NCI-H2196 treated with DMSO at 0.1 percent for 48 hours (cell line): ENCODE results near the gene GIPC1.

Experiments
- DNase-seq: peaks from one replicate; lab custom pipeline; 2025; ENCODE audit not compliant: unreplicated experiment; lab: John Stamatoyannopoulos, UW

The GIPC1 gene

GRCh38 chr19:14439014-14439413 is 56.9 kb downstream of the GIPC1 start:
- no peak for DNase-seq

DNA sequence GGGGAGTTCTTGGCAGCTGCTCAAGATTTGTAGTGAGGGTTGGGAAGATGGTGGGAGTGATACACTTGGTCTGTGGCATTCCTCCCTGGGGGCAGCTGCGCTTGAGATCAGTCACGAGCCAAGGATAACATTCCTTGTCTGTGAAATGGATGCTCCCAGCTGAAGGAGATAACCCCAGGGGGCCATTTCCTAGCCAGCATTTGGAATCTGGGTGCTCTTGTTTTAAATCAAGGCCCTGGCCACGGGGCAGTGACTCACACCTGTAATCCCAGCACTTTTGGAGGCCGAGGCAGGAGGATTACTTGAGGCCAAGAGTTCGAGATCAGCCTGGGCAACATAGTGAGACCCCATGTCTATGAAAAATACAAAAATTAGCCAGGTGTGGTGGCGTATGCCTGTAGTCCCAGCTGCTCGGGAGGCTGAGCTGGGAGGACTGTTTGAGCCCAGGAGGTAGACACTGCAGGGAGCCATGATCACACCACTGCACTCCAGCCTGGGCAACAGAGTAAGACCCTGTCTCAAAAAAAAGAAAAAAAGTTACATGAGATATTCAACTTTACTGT is 58.3 kb downstream of the GIPC1 start:
- DNase-seq: no peak

DNA sequence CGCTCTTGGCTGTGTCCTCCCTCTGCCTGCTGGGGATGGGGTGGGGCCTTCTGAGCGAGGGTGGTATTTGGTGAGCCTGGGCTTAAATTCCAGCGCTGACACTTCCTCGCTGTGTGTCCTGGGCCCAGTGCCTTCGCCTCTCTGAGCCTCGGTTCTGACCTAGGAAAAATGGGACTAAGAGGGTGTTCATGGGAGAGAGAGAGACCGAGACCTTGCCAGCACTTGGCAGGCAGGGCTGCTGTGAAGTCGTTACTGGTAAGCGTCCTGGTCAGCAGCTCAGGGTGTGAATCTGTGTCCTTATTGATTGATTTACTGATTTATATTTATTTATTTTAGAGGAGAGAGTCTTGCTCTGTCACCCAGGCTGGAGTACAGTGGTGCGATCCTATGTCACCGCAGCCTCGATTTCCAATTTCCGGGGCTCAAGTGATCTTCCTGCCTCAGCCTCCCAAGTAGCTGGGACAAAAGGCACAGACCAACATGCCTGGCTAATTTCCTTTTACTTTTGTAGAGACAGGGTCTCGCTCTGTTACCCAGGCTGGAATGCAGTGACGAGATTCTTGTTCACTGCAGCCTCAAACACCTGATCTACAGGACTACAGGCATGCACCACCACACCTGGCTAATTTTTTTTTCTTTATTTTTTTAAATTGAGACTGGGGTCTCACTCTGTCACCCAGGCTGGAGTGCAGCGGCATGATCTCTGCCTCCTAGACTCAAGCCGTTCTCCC is 60.4 kb downstream of the GIPC1 start:
- no peak for DNase-seq

DNA sequence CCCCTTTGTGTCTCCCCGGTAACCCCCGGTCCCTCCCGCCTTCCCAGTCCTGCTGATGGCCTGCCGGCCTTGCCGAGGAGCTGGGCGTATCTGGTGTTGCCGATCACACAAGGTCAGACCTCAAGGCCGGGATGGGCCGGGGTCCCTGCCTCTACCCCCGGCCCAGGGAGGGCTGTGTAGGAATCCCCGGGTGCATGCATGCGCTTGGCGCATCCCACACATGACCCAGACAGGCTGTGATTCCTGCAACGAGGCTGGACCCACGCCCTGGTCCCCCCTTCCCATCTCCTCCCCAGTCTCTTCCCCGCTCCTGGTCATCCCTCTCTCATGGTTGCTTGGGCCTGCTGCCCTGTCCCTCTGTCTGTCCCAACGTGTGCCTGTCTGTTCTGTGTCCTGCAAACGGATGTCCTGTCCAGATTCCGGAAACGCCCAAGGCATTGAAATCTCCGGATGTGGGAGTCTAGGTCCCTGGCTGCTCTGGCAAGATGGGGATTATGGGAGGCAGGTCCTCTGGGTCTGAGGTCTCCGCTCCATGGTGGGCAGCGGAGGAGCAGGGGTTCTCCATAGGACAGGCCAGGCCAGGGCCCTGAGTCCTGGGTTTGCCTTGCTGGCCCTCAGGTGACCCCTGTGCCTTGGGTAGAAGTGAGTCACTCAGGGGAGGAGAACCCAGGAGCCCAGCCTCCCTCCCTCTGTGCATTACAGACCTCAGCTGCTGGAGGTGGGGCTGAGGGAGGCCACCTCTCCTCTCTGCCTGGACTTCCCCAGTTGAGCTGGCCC is 61.2 kb downstream of the GIPC1 start:
- DNase-seq: no peak

GRCh38 chr19:14433554-14434501 is 62.1 kb downstream of the GIPC1 start:
- DNase-seq: peak; percentile 68

GRCh38 chr19:14432791-14433553 is 63.0 kb downstream of the GIPC1 start, which contains the start of gene PKN1:
Gene PKN1, plus strand, starts transcription at chr19:14433306. Its CDS starts 216 bp downstream, at chr19:14433522.
- DNase-seq: peak; percentile 50

DNA sequence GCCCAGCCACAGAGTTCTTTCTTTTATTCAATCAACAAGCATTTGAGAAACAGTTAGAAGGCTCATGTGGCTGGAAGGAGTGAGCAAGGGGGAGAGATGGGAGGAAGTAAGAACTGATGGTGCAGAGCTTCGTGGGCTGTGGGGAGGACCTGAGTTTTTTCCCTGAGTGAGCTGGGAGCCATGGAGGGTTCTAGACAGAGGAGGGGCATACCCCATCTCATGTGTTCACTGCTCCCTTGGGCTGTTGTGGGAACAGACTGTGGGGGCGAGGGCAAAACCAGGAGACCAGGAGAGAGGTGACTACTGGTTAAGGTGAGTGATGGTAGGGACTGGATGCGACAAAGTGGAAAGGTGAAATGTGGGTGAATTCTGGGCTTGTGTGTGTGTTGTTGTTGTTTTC is 65.2 kb downstream of the GIPC1 start:
- DNase-seq: no peak

GRCh38 chr19:14428882-14429416 is 67.0 kb downstream of the GIPC1 start:
- no peak for DNase-seq
